Astrocyte of the cerebellum (primary cell): ENCODE data around the gene GHITM.
A peak's percentile ranks its signal among the peaks of the same experiment; 100 is the strongest.

Source experiments
- DNase-seq: peaks from one replicate; pipeline ENCODE4 v3.0.0-alpha.2; 2011; ENCODE audit warnings: low read depth
- H3K4me3 ChIP-seq: 2 replicates; pipeline ENCODE4 v1.5.1; 2011; ENCODE audit warnings: mild to moderate bottlenecking, low read depth, low read length, moderate library complexity
- in situ Hi-C: cut with HindIII; loops from 2 replicates; pipeline ENCODE4 v1.10.0; 2017; ENCODE audit warnings: low sequenced_read_pairs
- TF ChIP-seq, protein P1 (sequence below): IDR thresholded peaks from 2 replicates; pipeline ENCODE4 v1.5.1; 2012; ENCODE audit warnings: low read length, low read depth, moderate library complexity, mild to moderate bottlenecking; ENCODE audit errors: missing control alignments

Gene GHITM

GRCh38 chr10:84190621-84191020, 51.3 kb downstream of the GHITM start:
- DNase-seq, result no peak
- TF ChIP-seq, protein P1, sequence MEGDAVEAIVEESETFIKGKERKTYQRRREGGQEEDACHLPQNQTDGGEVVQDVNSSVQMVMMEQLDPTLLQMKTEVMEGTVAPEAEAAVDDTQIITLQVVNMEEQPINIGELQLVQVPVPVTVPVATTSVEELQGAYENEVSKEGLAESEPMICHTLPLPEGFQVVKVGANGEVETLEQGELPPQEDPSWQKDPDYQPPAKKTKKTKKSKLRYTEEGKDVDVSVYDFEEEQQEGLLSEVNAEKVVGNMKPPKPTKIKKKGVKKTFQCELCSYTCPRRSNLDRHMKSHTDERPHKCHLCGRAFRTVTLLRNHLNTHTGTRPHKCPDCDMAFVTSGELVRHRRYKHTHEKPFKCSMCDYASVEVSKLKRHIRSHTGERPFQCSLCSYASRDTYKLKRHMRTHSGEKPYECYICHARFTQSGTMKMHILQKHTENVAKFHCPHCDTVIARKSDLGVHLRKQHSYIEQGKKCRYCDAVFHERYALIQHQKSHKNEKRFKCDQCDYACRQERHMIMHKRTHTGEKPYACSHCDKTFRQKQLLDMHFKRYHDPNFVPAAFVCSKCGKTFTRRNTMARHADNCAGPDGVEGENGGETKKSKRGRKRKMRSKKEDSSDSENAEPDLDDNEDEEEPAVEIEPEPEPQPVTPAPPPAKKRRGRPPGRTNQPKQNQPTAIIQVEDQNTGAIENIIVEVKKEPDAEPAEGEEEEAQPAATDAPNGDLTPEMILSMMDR, result no peak
- no peak overlapping the region for H3K4me3 ChIP-seq
- in situ Hi-C loops, result no loop called here

GRCh38 chr10:84191106-84191505, 51.8 kb downstream of the GHITM start:
- TF ChIP-seq, protein P1, result no peak
- no peak for DNase-seq
- H3K4me3 ChIP-seq, result no peak overlapping the region
- in situ Hi-C loops, result no loop called here

- H3K4me3 ChIP-seq, result no peak overlapping the region
- in situ Hi-C loops, result no loop called here
- TF ChIP-seq, protein P1, result no peak
- DNase-seq, result no peak
Observed at GRCh38 chr10:84193327-84193726, 54.0 kb downstream of the GHITM start.

- H3K4me3 ChIP-seq, result peak overlapping the region; percentile 24
- in situ Hi-C loops, result no loop called here
Observed at GRCh38 chr10:84193846-84194423, 54.6 kb downstream of the GHITM start.

GRCh38 chr10:84194424-84195043, 55.2 kb downstream of the GHITM start, which contains the start of gene CDHR1:
TSS of gene CDHR1 (plus strand) at chr10:84194537. CDS start at chr10:84194761, 224 bp downstream.
- TF ChIP-seq, protein P1, result no peak
- DNase-seq, result no peak
- in situ Hi-C loops, result no loop called here
- peak within 1 kb of the TSS; percentile 24 for H3K4me3 ChIP-seq

More at GRCh38 chr10:84193846-84194423, 54.6 kb downstream of the GHITM start:
- no peak for DNase-seq
- TF ChIP-seq, protein P1, result no peak

- DNase-seq, result no peak
- H3K4me3 ChIP-seq, result no peak overlapping the region
- TF ChIP-seq, protein P1, result no peak
- in situ Hi-C loops, result no loop called here
Observed at GRCh38 chr10:84195044-84195830, 55.9 kb downstream of the GHITM start.
